Lower leg skin (tissue), 4 donors: ENCODE measurements around the gene UBAC2. TPM values are rescaled to one million over a fixed set of nuclear protein-coding genes. Genes with fewer than 3 reads are reported as not detected.
A peak's percentile ranks its signal among the peaks of the same experiment; 100 is the strongest.

Source experiments
- DNase-seq, 2 donors: peaks; one replicate each; pipeline ENCODE4 v3.0.0-alpha.2; 2019; ENCODE audit warnings: low spot score in 2 of 2
- H3K4me3 ChIP-seq: fragments of 200-600 bp; sonication (generic); 2 replicates; pipeline ENCODE4 v1.5.1; 2017; ENCODE audit warnings: mild to moderate bottlenecking, low read depth; ENCODE audit not compliant: poor library complexity, severe bottlenecking
- POLR2A ChIP-seq, 2 donors: fragments of 450-650 bp; IDR thresholded peaks; one replicate each; pipeline ENCODE4 v1.6.1; 2016 to 2017; ENCODE audit warnings: antibody characterized with exemption in 2 of 2, mild to moderate bottlenecking in 1 of 2, moderate library complexity in 1 of 2
- WGBS, 2 donors: methylation state at CpG; one replicate each; pipeline ENCODE4 v1.1.5; 2018; 5-methylcytosine and 5-hydroxymethylcytosine counted together
- intact Hi-C: fragments of 100-400 bp; cut with DNase I; formaldehyde crosslinking; loops from one replicate; pipeline ENCODE4 v1.15.0; 2023; ENCODE audit warnings: low total_unique reads
- total RNA-seq, 4 donors: library from RNA; depleted of rRNA; stranded (reverse); fragments of >200 nt; gene quantifications; one replicate each; pipeline ENCODE4 v1.1.0, GENCODE V29; 2016
- TF ChIP-seq, protein P1 (sequence below), 3 donors: fragments of 450-650 bp; IDR thresholded peaks; one replicate each; pipeline ENCODE4 v1.5.1; 2016; ENCODE audit warnings: antibody characterized with exemption in 3 of 3, mild to moderate bottlenecking in 3 of 3, moderate library complexity in 2 of 3

Gene UBAC2
- total RNA-seq, 4 donors from 2014 or later: 94.8 to 125 (median 106) TPM

DNA sequence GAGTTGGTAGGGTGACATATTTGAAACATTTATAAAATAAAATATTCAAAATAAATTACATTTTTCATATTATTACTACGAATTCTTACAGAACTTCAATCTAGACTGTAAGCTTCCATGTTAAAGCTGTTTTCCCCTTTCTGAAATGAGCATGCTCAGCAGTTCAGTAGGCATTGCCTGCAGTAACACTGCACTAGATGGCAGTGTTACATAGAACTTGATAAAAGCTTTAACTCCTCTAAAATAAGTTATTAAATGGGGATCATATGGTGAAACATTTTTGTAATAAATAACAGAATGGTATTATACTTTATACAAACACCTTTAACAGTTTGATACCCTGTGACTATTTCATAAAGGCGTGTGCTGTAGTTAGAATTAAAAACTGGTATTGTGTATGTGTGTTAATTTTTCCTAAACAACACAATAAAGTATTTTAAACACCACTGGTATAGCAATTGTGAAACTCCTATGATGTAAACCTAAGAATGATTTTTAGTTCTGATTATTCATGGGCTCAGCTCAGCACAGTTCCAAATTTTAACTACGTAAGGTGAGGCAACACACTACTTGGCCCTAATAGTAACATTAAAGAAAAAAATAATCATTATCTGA is 69.1 kb downstream of the UBAC2 start:
- intact Hi-C loops: no loop called here
- H3K4me3 ChIP-seq: no peak overlapping the region
- no peak for DNase-seq
- no peak for TF ChIP-seq POLR2A (IDR thresholded peaks at IDR 0.05)
- TF ChIP-seq, protein P1, sequence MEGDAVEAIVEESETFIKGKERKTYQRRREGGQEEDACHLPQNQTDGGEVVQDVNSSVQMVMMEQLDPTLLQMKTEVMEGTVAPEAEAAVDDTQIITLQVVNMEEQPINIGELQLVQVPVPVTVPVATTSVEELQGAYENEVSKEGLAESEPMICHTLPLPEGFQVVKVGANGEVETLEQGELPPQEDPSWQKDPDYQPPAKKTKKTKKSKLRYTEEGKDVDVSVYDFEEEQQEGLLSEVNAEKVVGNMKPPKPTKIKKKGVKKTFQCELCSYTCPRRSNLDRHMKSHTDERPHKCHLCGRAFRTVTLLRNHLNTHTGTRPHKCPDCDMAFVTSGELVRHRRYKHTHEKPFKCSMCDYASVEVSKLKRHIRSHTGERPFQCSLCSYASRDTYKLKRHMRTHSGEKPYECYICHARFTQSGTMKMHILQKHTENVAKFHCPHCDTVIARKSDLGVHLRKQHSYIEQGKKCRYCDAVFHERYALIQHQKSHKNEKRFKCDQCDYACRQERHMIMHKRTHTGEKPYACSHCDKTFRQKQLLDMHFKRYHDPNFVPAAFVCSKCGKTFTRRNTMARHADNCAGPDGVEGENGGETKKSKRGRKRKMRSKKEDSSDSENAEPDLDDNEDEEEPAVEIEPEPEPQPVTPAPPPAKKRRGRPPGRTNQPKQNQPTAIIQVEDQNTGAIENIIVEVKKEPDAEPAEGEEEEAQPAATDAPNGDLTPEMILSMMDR (IDR thresholded peaks at IDR 0.05): peak in 1 of 3 donors; percentile 27
- WGBS, 2 donors: 56 to 62% methylated on average over 3 of the region's 3 CpGs

DNA sequence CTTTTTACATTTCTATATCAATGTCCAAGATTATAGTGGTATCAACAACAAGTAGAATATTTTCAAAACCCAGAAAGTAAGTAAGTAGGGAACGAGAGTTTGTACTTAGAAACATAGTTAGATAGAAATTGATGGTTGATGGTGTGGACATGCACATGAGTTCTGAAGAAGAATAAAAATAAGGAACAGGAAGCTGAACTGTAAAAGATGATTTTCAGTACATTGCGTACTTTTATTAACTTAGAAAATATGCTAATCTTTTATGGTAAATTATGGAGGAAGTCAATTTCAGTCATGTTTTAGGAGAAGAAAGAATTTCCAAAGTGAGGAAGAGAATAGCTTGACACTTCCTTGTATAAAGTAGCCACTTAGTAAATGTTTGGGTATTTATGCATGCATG is 69.9 kb downstream of the UBAC2 start:
- 87 to 91% methylated on average over 2 of the region's 2 CpGs for WGBS, 2 donors

DNA sequence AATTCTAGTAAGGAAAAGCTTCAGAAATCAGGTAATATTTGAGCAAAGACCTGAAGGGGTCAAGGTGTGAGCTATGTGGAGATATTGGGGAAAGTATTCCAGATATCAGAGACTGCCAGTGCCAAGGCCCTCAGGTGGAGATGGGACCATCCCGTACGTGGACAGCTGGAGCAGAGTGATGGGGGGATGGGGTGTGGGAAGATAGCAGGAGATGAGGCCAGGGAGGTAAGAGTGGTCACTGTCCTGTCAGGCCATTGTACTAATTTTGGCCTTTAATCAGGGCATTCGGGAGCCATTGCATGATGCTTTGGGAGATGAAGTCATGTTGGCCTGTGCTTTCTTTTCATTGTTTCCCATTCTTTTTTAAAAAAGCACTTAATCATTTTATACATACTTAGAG is 70.6 kb downstream of the UBAC2 start:
- 82 to 86% methylated on average over 3 of the region's 3 CpGs for WGBS, 2 donors
- intact Hi-C loops: no loop called here

More for the DNA sequence above, 69.9 kb downstream of the UBAC2 start:
- H3K4me3 ChIP-seq: no peak overlapping the region
- TF ChIP-seq POLR2A (IDR thresholded peaks at IDR 0.05): no peak
- TF ChIP-seq, protein P1 (IDR thresholded peaks at IDR 0.05): no peak
- intact Hi-C loops: no loop called here
- DNase-seq: no peak

DNA sequence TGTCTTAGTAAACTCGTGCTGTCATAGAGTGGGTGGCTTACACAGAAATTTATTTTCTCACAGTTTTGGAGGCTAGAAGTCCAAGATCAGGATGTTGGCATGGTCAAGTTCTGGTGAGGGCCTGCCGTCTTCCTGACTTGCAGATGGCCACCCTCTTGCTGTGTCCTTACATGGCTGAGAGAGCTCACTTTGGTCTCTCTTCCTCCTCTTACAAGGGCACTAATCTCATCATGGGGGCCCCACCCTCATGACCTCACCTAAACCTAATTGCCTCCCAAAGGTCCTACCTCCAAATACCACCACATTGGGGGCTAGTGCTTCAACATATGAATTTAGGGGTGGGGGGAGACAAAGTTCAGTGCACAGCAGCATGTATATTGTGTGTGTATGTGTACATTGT is 71.8 kb downstream of the UBAC2 start:
- no peak for DNase-seq
- no peak overlapping the region for H3K4me3 ChIP-seq
- intact Hi-C loops: no loop called here
- TF ChIP-seq, protein P1 (IDR thresholded peaks at IDR 0.05): no peak
- no peak for TF ChIP-seq POLR2A (IDR thresholded peaks at IDR 0.05)
- 94 to 98% methylated on average over 2 of the region's 2 CpGs for WGBS, 2 donors

More for the DNA sequence above, 70.6 kb downstream of the UBAC2 start:
- no peak overlapping the region for H3K4me3 ChIP-seq
- TF ChIP-seq, protein P1 (IDR thresholded peaks at IDR 0.05): no peak
- no peak for TF ChIP-seq POLR2A (IDR thresholded peaks at IDR 0.05)
- DNase-seq: no peak

DNA sequence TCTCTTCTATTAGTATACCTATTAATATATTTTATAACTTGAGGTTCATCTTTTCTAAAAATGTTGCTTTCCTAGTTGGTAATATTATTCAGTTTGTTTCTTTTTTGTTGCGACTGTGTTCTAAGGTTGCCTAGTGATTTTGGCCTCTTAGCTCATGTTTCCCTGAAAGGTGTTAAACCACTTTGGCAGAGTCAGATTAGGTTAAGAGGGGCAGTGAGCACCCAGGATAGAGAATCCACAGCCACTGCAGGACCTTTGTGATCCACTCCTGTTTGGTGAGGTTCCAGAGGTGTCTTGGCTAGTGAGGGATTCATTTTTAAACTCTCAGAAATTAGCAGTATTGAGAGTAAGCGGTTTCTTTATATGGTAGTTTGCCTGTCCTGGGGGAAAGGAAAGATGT is 72.5 kb downstream of the UBAC2 start:
- no peak overlapping the region for H3K4me3 ChIP-seq
- TF ChIP-seq, protein P1 (IDR thresholded peaks at IDR 0.05): no peak
- no peak for TF ChIP-seq POLR2A (IDR thresholded peaks at IDR 0.05)
- intact Hi-C loops: no loop called here
- DNase-seq: no peak
- WGBS, 2 donors: 94 to 96% methylated on average over 2 of the region's 2 CpGs

DNA sequence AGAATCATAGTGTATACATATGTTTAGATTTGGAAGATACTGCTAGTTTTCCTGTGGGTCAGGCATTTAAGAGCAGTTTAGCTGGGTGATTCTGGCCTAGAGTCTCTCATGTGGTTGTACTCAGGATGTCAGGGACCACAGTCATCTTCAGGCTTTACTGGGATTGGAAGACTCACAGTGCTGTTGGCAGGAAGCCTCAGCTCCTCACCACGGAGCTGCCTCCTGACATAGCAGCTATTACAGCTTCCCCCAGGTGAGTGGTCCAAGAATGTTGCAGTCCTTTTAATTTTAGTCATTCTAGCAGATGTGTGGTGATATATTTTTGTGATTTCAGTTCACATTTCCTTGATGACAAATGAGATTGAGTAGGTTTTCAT is 74.4 kb downstream of the UBAC2 start:
- TF ChIP-seq, protein P1 (IDR thresholded peaks at IDR 0.05): no peak
- no peak for TF ChIP-seq POLR2A (IDR thresholded peaks at IDR 0.05)
- intact Hi-C loops: loop anchor here (5.0 kb wide), 1 partner anchor 157 kb away; no protein-coding TSS in a partner anchor
- WGBS, 2 donors: 17 to 31% methylated on average over 1 of the region's 1 CpG

More for the DNA sequence above, 74.4 kb downstream of the UBAC2 start:
- no peak overlapping the region for H3K4me3 ChIP-seq
- DNase-seq: no peak
